SU-DHL-6 (cell line): Measurements from ENCODE around the gene ABCG2.
"Not testable (repeated sequence)": the region's sequence is repeated elsewhere in the genome, so short reads cannot be mapped to it uniquely, and the experiment has no call there.

Experiments used
- H2AFZ ChIP-seq: fragments of 200-600 bp; sonication (generic); 2 replicates; pipeline ENCODE4 v1.6.1; 2014; ENCODE audit warnings: low read depth, mild to moderate bottlenecking, moderate library complexity, mixed read lengths, antibody characterized with exemption, low read length; ENCODE audit not compliant: severe bottlenecking
- H3F3A ChIP-seq: fragments of 200-600 bp; shearing (Covaris generic); 2 replicates; pipeline ENCODE4 v1.6.0; 2016; ENCODE audit warnings: antibody characterized with exemption, mild to moderate bottlenecking; ENCODE audit not compliant: insufficient read depth
- H3K27ac ChIP-seq: fragments of 200-600 bp; sonication (generic); 2 replicates; pipeline ENCODE4 v1.5.1; 2016; ENCODE audit warnings: low read depth, mild to moderate bottlenecking, low read length, moderate library complexity, mixed read lengths
- H3K27me3 ChIP-seq: fragments of 200-600 bp; sonication (generic), shearing (Covaris generic); 2 replicates; pipeline ENCODE4 v1.6.0; 2014; ENCODE audit warnings: mild to moderate bottlenecking, low read length
- H3K36me3 ChIP-seq: fragments of 200-600 bp; sonication (generic); 2 replicates; pipeline ENCODE4 v1.6.1; 2014; ENCODE audit warnings: mild to moderate bottlenecking, low read length, mixed read lengths
- H3K4me2 ChIP-seq: fragments of 300-600, 200-600 bp; shearing (Covaris generic), sonication (generic); 2 replicates; pipeline ENCODE4 v1.6.0; 2014; ENCODE audit warnings: low read length, low read depth, mild to moderate bottlenecking; ENCODE audit not compliant: poor library complexity, severe bottlenecking
- H3K4me3 ChIP-seq: fragments of 200-600 bp; sonication (generic); 2 replicates; pipeline ENCODE4 v1.5.1; 2014; ENCODE audit warnings: antibody characterized with exemption, low read length, mild to moderate bottlenecking, mixed read lengths; ENCODE audit not compliant: insufficient read depth, poor library complexity, severe bottlenecking
- H3K79me2 ChIP-seq: fragments of 200-600 bp; sonication (generic); 2 replicates; pipeline ENCODE4 v1.6.1; 2014; ENCODE audit warnings: mild to moderate bottlenecking, low read length, moderate library complexity; ENCODE audit not compliant: insufficient read depth
- H3K9ac ChIP-seq: fragments of 200-600 bp; sonication (generic); 2 replicates; pipeline ENCODE4 v1.7.0; 2014; ENCODE audit warnings: mild to moderate bottlenecking, low read length
- H3K9me2 ChIP-seq: fragments of 200-600 bp; sonication (generic); replicated peaks from 2 replicates; pipeline ENCODE4 v1.6.1; 2014; ENCODE audit warnings: low read length; ENCODE audit not compliant: insufficient read depth
- H3K9me3 ChIP-seq: fragments of 200-600 bp; sonication (generic); 2 replicates; pipeline ENCODE4 v1.6.1; 2014; ENCODE audit warnings: low read length, mixed read lengths; ENCODE audit not compliant: insufficient read depth
- H4K20me1 ChIP-seq: fragments of 200-600 bp; sonication (generic); 2 replicates; pipeline ENCODE4 v1.6.1; 2014; ENCODE audit warnings: low read depth, mild to moderate bottlenecking, antibody characterized with exemption, low read length, moderate library complexity, mixed read lengths
- CTCF ChIP-seq: fragments of 200-600 bp; sonication (generic); IDR thresholded peaks from one replicate; pipeline ENCODE4 v1.5.1; 2017; ENCODE audit warnings: antibody characterized with exemption, mild to moderate bottlenecking, low read length, moderate library complexity; ENCODE audit not compliant: insufficient read depth, poor library complexity, severe bottlenecking
- EZH2phosphoT487 ChIP-seq: fragments of 200-600 bp; sonication (generic), shearing (Covaris generic); conservative IDR thresholded peaks from 2 replicates; pipeline ENCODE4 v1.6.1; 2018; ENCODE audit warnings: mild to moderate bottlenecking, antibody characterized with exemption, low read length, moderate library complexity, mixed read lengths

Gene ABCG2

GRCh38 chr4:88130003-88130402 lies 28.4 kb downstream of the ABCG2 start:
- H3K27ac ChIP-seq, result no peak overlapping the region
- H3K36me3 ChIP-seq, result no peaks in the 10 kb centered on the region
- no peak overlapping the region for H3K9ac ChIP-seq
- no peaks in the 10 kb centered on the region for H3K79me2 ChIP-seq
- H3K9me3 ChIP-seq, result no peaks in the 10 kb centered on the region
- no peaks in the 10 kb centered on the region for H4K20me1 ChIP-seq
- H3K27me3 ChIP-seq, result no peaks in the 10 kb centered on the region
- TF ChIP-seq EZH2phosphoT487 (no peak), CTCF (no peak)
- no peak overlapping the region for H2AFZ ChIP-seq
- H3K4me2 ChIP-seq, result no peak overlapping the region
- H3K9me2 ChIP-seq, result no peaks in the 10 kb centered on the region
- H3K4me3 ChIP-seq, result no peak overlapping the region
- H3F3A ChIP-seq, result no peaks in the 10 kb centered on the region

GRCh38 chr4:88122260-88122659 lies 36.2 kb downstream of the ABCG2 start:
- H2AFZ ChIP-seq, H3K9me3 ChIP-seq, H4K20me1 ChIP-seq, H3K36me3 ChIP-seq, H3K9ac ChIP-seq, H3K4me3 ChIP-seq, H3K79me2 ChIP-seq, H3K27me3 ChIP-seq, H3K9me2 ChIP-seq, H3K27ac ChIP-seq, H3K4me2 ChIP-seq, H3F3A ChIP-seq: not testable (repeated sequence)

- H3K4me3 ChIP-seq, result no peak overlapping the region
- no peak for TF ChIP-seq CTCF
- no peak for TF ChIP-seq EZH2phosphoT487
Measured at GRCh38 chr4:88119943-88120342, 38.5 kb downstream of the ABCG2 start.

GRCh38 chr4:88115587-88115986 lies 42.9 kb downstream of the ABCG2 start:
- Histone ChIP-seq H3F3A (no peaks in the 10 kb centered on the region), H3K9me2 (no peaks in the 10 kb centered on the region), H3K79me2 (no peaks in the 10 kb centered on the region), H3K9me3 (no peaks in the 10 kb centered on the region), H3K27ac (no peak overlapping the region), H2AFZ (no peak overlapping the region), H3K9ac (no peak overlapping the region), H3K4me2 (no peak overlapping the region), H3K27me3 (no peaks in the 10 kb centered on the region), H3K36me3 (no peaks in the 10 kb centered on the region), H3K4me3 (no peak overlapping the region), H4K20me1 (no peaks in the 10 kb centered on the region)
- TF ChIP-seq CTCF, result no peak
- no peak for TF ChIP-seq EZH2phosphoT487

More at GRCh38 chr4:88119943-88120342, 38.5 kb downstream of the ABCG2 start:
- no peaks in the 10 kb centered on the region for H4K20me1 ChIP-seq
- no peaks in the 10 kb centered on the region for H3K9me3 ChIP-seq
- no peak overlapping the region for H3K9ac ChIP-seq
- no peak overlapping the region for H3K4me2 ChIP-seq
- H3K27me3 ChIP-seq, result no peaks in the 10 kb centered on the region
- H3K9me2 ChIP-seq, result no peaks in the 10 kb centered on the region
- H3K36me3 ChIP-seq, result no peaks in the 10 kb centered on the region
- H2AFZ ChIP-seq, result no peak overlapping the region
- no peaks in the 10 kb centered on the region for H3K79me2 ChIP-seq
- no peak overlapping the region for H3K27ac ChIP-seq
- H3F3A ChIP-seq, result no peaks in the 10 kb centered on the region
